ENCODE data around the gene DNAJB14.

Gene DNAJB14

GRCh38 chr4:99861120-99861905, 85.1 kb downstream of the DNAJB14 start:
- no peak for DNase-seq

GRCh38 chr4:99860521-99860920, 85.9 kb downstream of the DNAJB14 start:
- DNase-seq = no peak

GRCh38 chr4:99859618-99860017, 86.8 kb downstream of the DNAJB14 start:
- DNase-seq = no peak

GRCh38 chr4:99857307-99857706, 89.1 kb downstream of the DNAJB14 start:
- DNase-seq = no peak

GRCh38 chr4:99856166-99856565, 90.3 kb downstream of the DNAJB14 start:
- no peak for DNase-seq

- DNase-seq = peak; percentile 40
These were observed 90.7 kb downstream of the DNAJB14 start for GRCh38 chr4:99855678-99856077.

GRCh38 chr4:99853999-99854398, 92.4 kb downstream of the DNAJB14 start:
- DNase-seq = no peak

GRCh38 chr4:99853190-99853589, 93.2 kb downstream of the DNAJB14 start:
- DNase-seq = no peak

- no peak for DNase-seq
These were observed 94.1 kb downstream of the DNAJB14 start for GRCh38 chr4:99852199-99852749.

- DNase-seq = no peak
These were observed 97.8 kb downstream of the DNAJB14 start for GRCh38 chr4:99848591-99849001.

- DNase-seq = peak; percentile 19
These were observed 98.9 kb downstream of the DNAJB14 start for GRCh38 chr4:99847362-99847976.

GRCh38 chr4:99846891-99847290, 99.5 kb downstream of the DNAJB14 start:
- no peak for DNase-seq
